GM19438 (cell line): Measurements from ENCODE around the gene CDKL1.
"Not testable (repeated sequence)": the region's sequence is repeated elsewhere in the genome, so short reads cannot be mapped to it uniquely, and the experiment has no call there.

Source experiments
- ATAC-seq: cut with Tn5 transposase; IDR thresholded peaks from one replicate; pipeline ENCODE4 v1.9.1; 2021; ENCODE audit warnings: low read depth; ENCODE audit not compliant: unreplicated experiment

The CDKL1 gene

DNA sequence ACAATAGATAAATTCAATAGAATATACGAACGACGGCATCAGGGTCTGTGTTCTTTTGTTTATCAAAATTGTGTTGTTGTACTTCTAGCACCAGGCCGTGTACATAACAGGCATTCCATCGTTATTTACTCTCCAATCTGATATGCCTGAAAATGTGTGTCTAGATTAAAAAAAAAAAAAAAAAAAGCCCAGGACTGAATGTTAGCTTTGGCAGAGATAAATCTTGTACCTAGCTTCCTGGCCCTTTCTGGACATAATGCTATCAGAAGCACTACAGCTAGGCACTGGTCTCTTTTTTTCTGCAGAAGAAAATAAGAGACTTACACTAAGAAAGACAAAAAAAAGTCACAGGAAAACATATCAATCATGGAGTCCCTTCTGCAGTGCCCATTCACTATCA is 37.0 kb downstream of the CDKL1 start:
- no peak for ATAC-seq

DNA sequence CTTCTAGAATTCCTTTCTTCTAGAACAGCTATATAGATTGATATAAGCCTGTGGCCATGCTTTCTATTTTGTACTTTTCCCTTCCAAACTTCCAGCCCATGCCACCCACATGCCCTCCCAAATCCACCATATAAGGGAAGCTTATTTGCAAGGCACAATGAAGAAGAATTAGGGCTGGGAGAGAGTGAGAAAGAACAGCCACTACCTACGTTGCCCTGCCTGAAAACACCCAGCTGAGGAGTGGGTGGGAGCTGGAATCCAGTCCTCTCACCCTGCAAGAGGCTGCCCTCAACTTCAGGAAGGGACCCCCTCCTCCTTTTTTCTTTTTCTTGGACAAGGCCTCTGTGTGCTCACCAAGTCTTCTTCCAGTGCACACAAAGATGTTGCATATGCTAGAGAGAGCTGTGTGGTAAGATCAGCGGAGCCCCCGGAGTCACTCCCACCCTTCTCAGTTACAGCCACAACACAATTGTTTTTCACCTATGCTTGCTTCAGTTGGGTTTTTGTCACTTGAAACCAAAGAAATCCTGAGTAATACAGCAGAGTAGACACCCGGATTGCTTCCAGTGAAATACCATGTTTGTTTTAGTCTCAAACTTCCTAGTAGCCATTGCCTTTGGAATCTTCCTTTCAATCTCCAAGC is 38.8 kb downstream of the CDKL1 start:
- ATAC-seq: no peak

DNA sequence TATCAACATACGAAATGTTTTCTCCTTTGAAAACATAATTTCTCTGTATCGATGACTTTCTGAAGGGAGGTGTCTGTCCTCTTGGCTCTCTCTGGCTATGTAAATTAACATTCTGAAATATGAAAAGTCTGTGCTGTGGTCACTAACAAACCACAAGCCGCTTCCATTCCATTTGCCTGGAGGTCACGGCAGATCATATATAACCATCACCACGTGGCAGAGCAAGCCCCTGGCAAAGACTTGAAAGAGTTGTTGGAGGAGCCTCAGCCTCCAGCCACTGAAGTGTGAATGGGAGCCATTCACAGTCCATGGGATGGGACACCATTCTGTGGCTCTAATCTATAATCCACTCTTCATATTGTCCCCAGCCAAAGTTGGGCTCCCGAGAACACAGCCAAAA is 39.6 kb downstream of the CDKL1 start:
- no peak for ATAC-seq

DNA sequence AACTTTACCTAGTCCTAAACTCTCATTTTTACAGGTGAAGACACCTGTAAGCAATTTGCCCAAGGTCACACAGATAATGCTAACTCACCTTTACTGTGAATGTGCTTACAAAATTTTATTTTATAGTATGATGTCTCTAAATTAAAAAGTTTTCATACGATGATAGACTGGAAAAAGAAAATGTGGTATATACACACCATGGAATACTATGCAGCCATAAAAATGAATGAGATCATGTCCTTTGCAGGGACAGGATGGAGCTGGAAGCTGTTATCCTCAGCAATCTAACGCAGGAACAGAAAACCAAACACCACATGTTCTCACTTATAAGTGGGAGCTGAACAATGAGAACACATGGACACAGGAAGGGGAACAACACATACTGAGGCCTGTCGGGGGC is 40.4 kb downstream of the CDKL1 start:
- ATAC-seq: not testable (repeated sequence)

DNA sequence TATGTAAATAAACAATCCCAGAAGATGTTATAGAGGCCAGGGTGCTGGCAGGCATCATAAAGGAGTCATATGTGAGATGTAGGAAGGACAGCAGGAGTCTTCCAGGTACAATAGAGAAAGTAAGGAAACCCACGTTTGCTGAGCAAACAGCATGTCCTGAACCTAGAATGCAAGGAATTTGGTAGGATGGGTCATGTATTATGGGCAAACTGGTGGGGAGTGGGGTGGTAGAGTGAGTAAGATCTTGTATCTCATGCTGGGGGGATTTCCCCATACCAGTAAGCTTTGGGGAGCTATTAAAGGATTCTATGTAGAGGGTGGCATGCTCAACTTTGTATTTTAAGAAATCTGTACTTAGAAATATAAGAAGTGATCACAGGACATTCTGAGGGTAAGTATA is 41.0 kb downstream of the CDKL1 start:
- no peak for ATAC-seq

DNA sequence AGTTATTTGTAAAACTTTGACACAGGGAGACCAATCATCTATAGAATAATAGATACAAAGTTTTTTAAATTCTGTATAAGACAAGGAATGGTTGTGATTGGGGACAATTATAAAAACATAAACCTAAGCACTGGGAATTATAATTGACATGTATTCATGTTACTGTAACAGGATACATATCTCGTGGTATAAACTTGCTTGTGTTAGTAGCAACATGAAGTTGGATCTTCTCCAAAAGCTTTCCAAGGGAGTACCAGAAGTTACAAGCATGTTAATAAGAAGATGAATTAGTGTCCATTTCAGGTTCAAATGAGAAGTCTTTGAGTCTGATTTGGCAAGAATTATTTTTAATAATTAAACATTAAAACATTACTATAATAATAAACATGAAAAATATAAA is 42.2 kb downstream of the CDKL1 start:
- ATAC-seq: no peak

DNA sequence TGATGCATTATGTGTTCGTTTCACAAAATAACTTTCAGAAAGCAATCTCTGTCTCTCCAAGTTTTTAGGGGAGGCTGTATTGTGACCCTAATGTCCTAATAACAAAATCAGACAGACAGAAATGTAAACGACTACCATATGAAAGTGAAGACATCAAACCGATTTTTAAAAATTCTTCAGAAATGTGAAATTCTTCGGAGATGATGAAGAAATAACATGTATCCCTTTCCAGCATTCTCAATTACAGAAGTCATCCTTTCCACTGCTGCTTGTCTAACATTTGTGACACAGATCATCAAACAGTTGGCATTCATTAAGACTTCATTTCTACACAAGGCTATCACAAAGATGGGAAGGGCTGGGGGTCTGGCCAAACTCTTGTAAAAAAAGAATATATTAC is 43.6 kb downstream of the CDKL1 start:
- ATAC-seq: no peak

DNA sequence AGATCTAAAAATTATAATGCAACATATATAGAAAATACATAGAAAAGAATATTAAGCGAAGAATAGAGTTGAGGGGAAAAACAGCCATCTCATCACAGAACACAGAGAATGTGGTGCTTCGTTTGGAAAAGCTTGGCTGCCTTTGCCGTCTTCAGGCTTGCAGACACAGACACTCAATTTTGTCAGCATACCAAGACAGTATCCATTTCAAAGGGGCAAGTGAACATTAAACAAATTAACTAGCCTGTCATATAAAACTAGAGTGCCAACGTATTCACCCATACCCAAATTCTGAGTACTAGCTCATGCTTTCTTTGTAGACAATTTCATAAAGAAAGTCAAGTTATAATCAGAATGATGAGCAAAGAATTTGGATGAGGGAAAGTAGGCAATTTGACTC is 44.1 kb downstream of the CDKL1 start:
- no peak for ATAC-seq

DNA sequence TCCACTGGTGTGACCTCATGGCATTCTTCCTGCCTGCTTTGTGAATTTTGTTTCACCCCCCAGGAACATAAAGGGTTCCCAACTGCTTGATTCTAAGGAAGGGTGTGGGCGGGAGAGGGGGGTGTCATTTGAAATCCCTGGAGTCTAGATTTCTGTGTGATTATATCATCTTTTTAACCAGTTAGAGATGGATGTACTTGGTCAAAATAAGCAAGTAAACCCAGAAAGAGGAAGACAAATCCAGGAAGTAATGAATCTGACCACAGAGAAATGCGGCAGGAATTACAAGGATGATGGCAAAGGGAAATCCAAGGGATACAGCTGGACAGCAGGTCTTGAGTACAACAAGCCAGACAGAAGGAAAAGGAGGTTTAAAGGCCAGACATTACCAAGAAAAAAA is 45.7 kb downstream of the CDKL1 start:
- ATAC-seq: no peak

DNA sequence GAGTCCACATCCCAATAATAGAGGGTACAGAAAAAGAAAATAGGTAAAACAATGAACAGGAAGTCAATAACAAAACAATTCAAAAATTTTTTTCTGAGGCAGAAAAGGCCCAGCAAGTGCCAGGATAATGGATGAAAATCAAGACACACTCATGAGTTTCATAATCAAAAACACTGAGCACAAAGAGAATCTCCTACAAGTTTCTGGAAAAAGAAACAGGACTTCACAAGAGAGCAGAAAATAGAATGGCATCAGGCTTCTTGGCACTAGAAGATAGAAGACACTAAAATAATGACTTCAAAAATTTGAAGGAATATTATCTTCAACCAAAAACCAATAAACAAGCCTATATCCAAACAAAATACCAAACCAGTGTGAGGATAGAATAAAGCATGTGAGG is 47.7 kb downstream of the CDKL1 start:
- ATAC-seq: no peak

DNA sequence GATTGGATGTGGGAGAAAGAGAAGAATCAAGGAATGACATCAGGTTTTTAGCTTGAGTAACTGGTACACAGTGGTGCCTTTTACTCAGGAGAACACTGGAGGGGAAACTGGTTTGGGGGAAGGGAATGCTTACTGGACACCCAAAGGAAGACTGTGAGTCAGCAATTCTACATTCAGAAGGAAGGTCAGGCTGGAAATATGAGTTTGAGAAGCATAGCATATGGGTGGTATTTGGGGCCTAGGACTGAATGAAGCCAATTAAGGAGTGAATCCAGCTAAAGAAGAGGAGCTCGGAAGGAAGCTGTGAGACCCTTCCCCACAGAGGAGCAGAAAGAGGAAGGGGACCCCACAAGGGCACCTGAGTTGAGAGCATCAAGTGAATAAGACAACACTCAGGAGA is 49.2 kb downstream of the CDKL1 start:
- no peak for ATAC-seq

DNA sequence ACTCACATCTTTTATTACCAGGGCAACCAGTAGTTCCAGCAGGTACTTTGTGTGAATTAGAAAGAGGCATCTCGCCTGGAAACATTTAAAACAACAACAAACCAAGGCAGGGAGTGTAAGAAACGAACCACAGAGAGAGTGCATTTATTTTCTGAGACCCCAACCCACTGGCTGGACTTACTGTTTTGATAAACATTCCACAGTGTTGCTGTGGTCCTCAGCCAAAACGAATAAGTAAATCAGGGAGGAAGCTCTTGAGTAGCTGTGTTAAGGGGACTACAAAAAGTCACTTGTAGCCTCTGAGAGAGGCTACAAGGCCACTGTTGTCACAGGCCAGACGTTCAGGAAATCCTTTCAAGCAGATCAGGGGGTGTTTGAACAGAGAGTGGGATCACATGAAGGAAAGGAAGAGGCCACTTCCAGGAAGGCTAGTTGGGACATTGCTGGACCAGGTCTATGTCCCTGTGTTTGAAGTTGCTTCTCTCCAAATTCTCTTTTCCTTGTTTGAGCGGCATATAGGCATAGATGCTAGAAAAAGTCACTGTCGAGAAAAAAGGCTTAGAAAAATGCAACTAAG is 50.7 kb downstream of the CDKL1 start:
- ATAC-seq: no peak

DNA sequence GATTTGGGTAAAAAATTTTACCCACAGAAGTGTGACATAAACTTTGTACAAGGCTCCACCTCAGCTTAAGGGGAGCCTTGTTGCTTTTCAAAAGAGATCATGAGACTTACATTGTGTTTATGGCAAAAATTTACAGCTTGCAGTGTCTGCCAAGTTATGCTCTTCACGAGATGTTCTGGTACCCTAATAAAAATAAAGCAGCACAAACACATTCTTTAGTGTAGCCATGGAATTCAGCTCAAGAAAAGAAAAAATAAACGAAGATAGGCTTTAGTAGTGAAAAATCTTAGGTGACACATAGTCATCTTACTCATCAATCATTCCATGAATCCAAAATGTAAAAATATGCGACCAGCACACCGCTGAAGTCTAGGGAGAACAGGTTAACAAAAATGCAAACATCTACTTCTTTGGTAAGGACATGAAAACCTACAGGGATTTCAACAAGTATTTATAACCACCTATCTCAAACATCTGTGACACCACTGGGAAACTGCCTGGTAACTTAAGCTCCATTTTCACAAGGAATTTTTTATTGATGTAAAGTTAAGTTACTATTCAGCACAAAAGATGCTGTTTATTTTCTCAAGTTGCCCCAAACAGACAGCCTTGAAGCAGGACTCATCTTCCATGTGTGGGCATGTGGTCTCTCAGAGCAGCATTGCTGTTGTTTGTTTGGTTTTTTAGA is 51.7 kb downstream of the CDKL1 start:
- no peak for ATAC-seq

DNA sequence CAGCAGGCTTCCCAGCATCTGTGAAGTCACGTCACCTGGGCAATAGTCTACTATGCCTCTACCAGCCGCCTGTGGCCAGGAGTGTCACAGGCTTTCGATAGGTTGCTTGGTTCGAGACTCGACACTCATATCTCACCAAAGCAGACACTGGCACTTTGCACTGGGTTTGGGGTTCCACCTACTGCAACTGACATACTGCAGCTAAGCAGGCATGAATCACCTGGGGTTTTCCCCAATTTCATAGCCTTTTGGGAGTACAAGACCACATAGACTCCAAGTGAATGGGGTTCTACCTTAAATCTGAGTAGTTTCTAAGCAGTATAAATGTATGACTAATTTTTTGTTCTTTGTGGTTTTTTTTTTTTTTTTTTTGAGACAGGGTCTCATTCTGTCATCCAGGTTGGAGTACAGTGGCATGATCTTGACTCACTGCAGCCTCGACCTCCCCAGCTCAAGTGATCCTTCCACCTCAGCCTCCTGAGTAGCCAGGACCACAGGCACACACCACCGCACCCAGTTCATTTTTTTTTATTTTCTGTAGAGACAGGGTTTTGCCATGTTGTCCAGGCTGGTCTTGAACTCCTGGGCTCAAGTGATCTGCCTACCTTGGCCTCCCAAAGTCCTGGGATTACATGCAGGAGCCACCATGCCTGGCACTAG is 52.4 kb downstream of the CDKL1 start:
- ATAC-seq: no peak

DNA sequence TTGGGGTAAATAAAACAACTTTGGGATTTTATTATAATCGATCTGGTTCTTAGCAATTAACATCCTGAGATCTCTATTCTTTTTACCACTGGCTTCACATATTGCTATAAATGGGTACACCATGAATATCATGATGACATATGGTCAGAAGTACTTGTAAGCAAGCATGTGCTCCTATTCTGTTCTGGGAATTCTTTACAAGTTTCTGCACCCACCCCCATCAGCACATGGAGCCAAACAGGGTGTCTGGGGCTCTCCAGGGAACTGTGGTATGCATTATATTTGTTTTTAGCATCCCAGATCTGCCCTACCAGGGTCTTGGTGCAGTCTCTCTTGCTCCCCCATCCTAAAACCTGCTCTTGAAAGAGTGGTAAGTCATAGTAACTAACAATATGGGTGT is 53.2 kb downstream of the CDKL1 start:
- ATAC-seq: no peak

DNA sequence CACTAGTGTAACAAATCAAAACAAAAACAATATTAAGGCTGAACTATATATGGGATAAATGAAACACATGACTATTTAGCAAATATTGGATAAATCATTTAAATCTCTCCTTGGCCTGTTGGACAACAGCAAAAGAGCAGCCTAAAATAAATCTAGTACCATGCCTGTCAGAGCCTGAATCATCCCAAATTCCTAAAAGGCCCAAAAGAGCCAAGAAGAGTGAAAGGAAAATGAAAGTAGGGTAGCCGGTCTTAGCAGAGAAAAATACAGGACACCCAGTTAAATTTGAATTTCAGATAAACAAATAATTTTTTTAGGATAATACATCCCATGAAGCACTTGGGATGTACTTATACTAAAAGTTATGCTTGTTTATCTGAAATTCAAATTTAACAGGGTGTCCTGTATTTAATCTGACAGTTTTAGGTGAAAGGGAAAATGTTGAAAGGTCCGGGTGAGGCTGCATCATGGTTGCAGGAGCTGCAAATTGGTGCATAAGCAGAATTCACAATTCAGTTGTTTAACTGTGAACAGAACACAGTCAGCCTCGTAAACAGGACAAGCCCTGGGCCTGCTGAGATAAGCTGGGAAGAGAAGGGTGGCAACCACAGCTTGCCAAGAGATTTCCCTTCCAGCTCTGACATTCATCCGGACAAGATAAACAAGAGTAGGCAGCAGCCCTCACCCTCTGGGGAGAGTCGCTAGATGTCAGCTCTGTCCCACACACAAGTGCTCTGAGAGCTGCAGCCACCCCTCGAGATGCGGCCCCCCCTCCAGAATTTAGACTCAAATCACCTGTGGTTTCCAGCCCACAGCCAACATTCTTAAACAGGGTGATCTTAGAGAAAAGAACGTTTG is 54.2 kb downstream of the CDKL1 start:
- no peak for ATAC-seq

DNA sequence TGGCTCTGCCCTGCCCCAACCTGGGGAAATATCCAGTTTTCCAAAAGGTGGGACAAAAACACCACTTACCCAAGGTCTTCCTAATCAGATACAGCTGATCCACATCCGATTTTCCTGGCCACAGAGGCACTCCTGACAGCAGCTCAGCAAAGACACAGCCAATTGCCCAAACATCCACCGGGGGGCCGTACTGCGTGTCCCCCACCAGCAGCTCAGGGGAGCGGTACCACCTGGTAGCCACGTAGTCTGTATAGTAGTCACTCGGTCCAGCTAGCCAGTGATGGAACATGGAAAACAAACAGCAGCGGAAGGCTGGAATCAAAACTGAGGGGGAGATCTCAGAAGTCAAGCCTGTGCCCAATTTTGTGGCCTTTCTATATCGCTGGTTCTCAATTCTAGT is 55.7 kb downstream of the CDKL1 start:
- no peak for ATAC-seq

DNA sequence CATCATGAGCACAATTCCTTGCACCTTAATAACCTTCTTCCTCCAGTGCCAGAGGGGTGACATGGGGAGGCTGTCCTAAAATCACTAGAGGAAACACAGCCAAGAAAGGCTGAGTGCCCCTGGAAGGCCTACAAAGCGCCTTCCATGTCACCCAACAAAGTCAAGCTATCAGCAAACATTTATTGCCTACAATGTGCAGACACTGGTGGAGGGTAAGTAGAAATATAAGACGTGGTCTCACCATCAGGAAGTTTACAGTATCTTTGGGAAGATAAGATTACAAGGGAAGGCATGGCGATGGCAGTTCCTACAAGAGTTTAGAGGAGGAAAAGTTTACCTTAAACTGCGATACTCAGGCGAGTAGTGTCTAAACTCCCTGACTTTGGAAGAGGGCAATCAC is 56.6 kb downstream of the CDKL1 start:
- no peak for ATAC-seq

DNA sequence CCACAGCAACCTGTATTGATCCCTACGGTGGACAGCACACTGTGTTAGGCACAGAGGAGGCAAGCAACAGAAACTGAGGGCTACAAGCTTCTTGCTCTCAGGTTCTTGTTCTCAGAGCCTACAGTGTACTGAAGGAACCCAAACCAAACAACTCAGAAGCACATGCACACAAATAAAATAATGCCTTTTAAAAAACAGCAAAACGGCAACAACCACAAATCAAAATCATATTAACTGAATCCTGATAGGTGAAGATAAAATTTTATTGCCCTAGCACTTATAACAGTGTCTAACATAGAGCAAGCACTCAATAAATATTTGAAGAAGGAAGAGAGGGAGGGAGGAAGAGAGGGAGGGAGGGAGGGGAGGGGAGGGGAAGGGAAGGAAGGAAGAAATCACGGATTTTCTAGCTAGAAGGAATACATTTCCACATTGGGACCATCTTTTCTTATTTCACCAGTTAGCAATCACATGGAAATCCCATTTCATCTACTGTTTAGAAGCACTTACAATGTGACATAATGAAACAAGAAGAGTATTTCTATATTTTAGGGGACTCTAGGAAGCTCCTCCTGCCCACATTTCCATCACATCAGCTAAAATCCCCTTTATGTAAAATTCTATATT is 57.4 kb downstream of the CDKL1 start:
- no peak for ATAC-seq

DNA sequence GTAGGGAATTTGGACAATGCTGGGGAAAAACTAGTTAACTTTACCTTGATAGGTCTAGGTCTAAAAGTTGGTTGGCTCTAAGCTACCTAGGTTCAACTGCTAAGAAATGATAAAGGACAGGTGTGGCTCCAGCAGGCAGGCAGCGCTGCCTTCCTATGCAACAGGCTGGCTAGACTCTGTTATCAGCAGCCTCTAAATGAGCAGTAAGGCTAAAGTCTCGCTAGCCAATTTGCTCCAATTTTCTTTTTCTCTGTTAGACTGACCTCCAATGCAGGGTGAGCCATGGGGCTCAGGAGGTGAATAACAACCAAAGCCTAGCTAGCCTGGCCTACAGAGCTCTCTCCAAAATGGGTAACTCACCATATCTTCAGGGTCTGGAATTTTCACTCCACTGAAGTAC is 58.1 kb downstream of the CDKL1 start:
- no peak for ATAC-seq
